Epithelial cell of proximal tubule (primary cell): ENCODE results near the gene FRAT1. TPM values are rescaled to one million over a fixed set of nuclear protein-coding genes. Genes with fewer than 3 reads are reported as not detected.

Experiments
- DNase-seq: peaks from one replicate; pipeline ENCODE4 v3.0.0-alpha.2; 2011; ENCODE audit warnings: low read depth
- H3K4me3 ChIP-seq: 2 replicates; pipeline ENCODE4 v1.5.1; 2011; ENCODE audit warnings: low read depth, mild to moderate bottlenecking, low read length
- total RNA-seq: library from RNA; depleted of rRNA; stranded (reverse); fragments of >200 nt; gene quantifications from 2 replicates; pipeline ENCODE4 v1.2.3, GENCODE V29; 2015
- TF ChIP-seq, protein P1 (sequence below): conservative IDR thresholded peaks from 2 replicates; pipeline ENCODE4 v1.5.1; 2012; ENCODE audit warnings: low read depth, mild to moderate bottlenecking, low read length

The FRAT1 gene
- total RNA-seq, 1 donor from 2014 or later: 1.1 TPM

DNA sequence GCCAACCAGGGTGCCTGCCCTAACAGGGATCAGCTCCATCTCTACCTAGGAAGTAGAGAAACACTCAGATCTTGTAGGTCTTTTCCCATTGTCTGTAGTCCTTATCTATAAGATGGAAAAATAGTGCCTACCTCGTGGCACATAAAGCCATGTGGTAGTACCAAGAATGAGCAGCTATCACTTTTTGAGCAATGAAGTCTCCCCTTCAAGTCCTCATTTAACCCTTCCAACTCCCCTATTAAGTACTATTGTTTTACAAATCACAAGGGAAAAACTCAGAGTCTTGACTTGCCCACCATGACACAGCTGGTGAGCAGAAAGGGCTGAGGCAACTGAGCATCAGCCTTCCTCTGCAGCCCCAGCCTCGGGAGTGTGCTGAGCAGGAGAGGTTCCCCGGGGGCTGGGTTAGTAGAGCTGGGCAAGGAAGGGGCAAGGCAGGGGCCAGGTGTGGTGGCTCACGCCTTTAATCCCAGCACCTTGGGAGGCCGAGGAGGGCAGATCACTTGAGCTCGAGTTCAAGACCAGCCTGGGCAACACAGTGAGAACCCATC, 12.2 kb downstream of the FRAT1 start:
- TF ChIP-seq, protein P1, sequence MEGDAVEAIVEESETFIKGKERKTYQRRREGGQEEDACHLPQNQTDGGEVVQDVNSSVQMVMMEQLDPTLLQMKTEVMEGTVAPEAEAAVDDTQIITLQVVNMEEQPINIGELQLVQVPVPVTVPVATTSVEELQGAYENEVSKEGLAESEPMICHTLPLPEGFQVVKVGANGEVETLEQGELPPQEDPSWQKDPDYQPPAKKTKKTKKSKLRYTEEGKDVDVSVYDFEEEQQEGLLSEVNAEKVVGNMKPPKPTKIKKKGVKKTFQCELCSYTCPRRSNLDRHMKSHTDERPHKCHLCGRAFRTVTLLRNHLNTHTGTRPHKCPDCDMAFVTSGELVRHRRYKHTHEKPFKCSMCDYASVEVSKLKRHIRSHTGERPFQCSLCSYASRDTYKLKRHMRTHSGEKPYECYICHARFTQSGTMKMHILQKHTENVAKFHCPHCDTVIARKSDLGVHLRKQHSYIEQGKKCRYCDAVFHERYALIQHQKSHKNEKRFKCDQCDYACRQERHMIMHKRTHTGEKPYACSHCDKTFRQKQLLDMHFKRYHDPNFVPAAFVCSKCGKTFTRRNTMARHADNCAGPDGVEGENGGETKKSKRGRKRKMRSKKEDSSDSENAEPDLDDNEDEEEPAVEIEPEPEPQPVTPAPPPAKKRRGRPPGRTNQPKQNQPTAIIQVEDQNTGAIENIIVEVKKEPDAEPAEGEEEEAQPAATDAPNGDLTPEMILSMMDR: no peak
- no peak for DNase-seq
- no peak overlapping the region for H3K4me3 ChIP-seq

DNA sequence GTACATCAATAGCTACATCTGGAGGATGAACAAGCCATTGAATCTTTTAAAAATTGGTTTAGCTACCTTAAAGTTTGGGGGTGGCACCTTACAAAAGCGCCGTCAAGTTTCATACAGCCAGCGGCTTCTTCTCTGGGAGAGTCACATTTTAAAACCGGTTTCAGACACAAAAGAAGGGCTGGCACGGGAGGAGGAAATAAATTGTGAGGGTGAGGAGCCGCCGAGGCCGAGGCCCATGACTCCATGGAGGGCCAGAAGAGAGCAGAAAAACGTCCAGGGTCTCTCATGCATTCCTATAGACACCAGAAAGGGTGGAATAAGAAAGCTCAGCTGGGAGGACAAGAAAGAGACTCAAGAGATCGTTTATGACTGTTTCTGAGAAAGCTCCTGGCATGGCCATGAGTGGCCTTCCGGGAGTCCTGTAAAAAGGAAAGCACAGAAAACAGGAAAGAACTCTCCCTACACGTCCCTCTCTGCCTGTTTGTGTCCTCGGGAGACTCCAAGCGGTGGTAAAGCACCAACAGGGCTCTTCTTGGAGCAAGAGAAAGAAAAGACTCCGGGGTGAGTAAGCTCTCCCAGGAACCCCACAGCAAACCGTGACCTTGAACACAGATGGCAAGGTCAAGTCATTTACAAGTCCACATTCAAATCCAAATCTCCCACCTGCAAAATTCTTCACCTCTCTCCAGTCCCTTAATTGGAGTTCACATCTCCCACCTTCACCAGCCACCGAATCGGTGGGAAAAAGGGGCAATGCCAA, 13.7 kb downstream of the FRAT1 start:
- no peak for DNase-seq
- TF ChIP-seq, protein P1: peak; percentile 66

DNA sequence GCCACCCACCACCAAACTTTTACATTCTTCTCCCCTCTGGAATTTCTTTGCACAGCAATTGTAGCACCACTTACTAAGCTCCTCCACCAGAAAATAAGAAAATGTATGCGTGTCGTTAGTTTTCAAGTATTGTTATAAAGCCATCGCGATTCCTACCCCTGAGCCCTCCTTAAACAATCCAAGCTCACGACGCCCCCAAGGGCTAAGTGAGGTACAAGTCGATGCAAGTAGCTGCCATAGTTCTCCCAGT, 14.2 kb downstream of the FRAT1 start:
- DNase-seq: no peak
- H3K4me3 ChIP-seq: peak overlapping the region; percentile 77
- TF ChIP-seq, protein P1: peak; percentile 14

More for the DNA sequence above, 13.7 kb downstream of the FRAT1 start:
- peak overlapping the region; percentile 77 for H3K4me3 ChIP-seq

DNA sequence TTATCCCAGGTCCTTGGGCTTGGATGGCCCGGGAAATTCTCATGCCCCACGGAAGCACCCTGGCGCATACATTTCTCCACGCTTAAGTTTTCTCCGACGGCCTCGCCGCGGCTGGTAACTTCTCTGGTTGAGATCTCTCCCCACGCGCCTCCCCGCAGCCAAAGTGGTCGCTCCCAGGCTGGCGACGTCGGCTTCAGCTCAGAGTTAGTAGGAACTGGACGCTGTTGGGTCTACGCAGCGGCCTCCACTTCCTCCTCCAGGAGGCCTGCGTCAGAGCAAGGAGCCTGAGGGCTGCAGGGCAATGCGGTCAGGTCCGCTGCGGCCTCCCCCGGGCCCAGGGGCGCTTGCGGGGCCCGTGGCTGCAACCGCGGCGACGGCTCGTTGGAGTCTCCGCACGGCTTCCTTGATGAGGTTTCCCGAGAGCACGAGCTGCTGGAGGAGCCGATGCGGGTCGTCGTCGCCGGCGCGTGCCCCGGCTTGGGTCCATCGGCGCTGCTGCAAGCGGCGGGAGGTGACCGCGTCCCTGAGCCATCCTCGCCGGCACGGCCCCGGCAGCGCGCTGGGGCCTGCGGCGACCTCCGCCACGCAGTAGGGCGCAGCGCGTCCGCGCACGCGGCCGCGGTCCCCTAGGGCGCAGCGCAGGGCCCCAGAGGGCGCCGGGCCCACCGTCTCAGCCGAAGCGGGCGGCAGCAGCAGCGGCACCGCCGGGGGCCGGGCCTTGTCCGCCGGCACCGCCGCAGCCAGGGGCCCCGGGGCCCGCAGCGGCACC, 14.7 kb downstream of the FRAT1 start:
- peak overlapping the region; percentile 77 for H3K4me3 ChIP-seq
- TF ChIP-seq, protein P1: no peak
- no peak for DNase-seq

DNA sequence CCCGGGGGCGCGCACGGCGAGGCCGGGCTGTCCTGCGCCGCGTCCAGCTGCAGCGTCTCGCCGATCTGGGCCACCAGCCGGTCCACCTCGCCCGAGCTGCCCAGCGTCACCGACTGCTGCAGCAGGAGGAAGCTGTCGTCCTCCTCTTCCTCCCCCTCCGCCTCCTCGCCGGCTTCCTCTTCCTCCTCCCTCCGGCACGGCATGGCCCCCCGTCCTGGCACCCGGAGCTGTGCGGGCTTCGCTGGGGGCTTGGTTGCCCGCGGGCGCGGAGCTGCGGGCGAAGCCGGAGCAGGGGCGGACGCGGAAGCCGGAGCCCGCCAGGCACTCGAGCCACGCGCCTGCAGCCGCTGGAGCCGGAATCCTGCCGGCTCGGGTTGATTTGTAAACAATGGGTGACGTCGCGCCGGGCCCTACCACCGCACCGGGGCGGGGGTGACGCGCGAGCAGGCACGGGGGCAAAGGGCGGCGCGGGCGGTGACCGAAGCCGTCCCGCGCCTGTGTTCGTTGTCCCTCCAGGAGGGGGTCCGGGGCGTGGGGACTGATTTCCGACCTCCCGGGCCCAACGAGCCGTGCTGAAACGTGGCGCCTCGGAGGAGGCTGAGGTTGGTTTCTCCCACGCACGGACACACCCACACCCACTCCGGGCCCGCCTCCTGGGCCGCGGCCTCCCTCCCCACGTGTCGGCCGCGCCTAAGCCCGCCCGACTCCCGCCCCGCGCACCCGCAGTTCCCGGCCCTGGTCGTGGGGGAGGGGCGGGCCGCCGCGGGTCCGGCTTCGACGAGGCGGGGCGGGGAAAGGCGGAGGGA, 15.5 kb downstream of the FRAT1 start, which contains the start of gene FRAT2:
TSS of gene FRAT2 (minus strand) at position 360 of the 806 bp plus-strand sequence. CDS start at position 203, 157 bp downstream.
- H3K4me3 ChIP-seq: peak within 1 kb of the TSS; percentile 77
- TF ChIP-seq, protein P1: no peak
- no peak for DNase-seq

DNA sequence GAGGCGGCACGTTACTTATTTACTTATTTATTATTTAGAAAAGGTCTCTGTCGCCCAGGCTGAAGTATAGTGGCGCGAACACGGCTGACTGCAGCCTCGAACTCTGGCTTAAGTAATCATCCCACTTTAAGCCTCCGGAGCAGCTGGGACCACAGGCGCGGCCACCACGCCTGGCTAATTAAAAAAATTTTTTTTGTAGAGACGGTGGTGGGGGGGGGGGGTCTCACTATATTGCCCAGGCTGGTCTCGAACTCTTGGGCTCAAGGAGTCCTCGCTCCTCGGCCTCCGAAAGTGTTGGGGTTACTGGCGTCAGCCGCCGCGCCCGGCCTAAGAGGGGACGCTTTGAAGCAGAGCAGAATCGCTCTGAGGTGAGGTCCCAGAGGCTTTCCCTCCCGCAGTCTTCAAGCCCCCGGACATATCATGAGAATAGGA, 16.1 kb downstream of the FRAT1 start:
- no peak for DNase-seq
- TF ChIP-seq, protein P1: no peak
- peak overlapping the region; percentile 77 for H3K4me3 ChIP-seq
